GM12865 (cell line): Measurements from ENCODE around the gene DOCK7.
A peak's percentile ranks its signal among the peaks of the same experiment; 100 is the strongest.
"Not testable (repeated sequence)": the region's sequence is repeated elsewhere in the genome, so short reads cannot be mapped to it uniquely, and the experiment has no call there.

Experiments used
- DNase-seq: peaks from one replicate; pipeline ENCODE4 v3.0.0; 2010; ENCODE audit warnings: low read depth
- H3K4me3 ChIP-seq: 2 replicates; pipeline ENCODE4 v1.5.1; 2011; ENCODE audit warnings: mild to moderate bottlenecking, low read depth, low read length, control low read depth
- TF ChIP-seq, protein P1 (sequence below): IDR thresholded peaks from 2 replicates; pipeline ENCODE4 v1.5.1; 2011; ENCODE audit warnings: low read length, control low read depth, low read depth, inconsistent platforms; ENCODE audit not compliant: insufficient read depth; ENCODE audit errors: missing control alignments

DOCK7 gene

GRCh38 chr1:62528015-62528414 is 160.2 kb downstream of the DOCK7 start:
- TF ChIP-seq, protein P1, sequence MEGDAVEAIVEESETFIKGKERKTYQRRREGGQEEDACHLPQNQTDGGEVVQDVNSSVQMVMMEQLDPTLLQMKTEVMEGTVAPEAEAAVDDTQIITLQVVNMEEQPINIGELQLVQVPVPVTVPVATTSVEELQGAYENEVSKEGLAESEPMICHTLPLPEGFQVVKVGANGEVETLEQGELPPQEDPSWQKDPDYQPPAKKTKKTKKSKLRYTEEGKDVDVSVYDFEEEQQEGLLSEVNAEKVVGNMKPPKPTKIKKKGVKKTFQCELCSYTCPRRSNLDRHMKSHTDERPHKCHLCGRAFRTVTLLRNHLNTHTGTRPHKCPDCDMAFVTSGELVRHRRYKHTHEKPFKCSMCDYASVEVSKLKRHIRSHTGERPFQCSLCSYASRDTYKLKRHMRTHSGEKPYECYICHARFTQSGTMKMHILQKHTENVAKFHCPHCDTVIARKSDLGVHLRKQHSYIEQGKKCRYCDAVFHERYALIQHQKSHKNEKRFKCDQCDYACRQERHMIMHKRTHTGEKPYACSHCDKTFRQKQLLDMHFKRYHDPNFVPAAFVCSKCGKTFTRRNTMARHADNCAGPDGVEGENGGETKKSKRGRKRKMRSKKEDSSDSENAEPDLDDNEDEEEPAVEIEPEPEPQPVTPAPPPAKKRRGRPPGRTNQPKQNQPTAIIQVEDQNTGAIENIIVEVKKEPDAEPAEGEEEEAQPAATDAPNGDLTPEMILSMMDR = no peak
- H3K4me3 ChIP-seq = no peak overlapping the region
- DNase-seq = peak; percentile 83

DNA sequence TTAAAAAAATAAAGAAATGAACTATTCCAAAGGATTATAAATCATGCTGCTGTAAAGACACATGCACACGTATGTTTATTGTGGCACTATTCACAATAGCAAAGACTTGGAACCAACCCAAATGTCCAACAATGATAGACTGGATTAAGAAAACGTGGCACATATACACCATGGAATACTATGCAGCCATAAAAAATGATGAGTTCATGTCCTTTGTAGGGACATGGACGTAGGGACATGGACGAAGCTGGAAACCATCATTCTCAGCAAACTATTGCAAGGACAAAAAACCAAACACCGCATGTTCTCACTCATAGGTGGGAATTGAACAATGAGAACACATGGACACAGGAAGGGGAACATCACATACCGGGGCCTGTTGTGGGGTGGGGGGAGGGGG is 160.8 kb downstream of the DOCK7 start:
- not testable (repeated sequence) for DNase-seq, H3K4me3 ChIP-seq

- TF ChIP-seq, protein P1 = no peak
- DNase-seq = no peak
- H3K4me3 ChIP-seq = no peak overlapping the region
Observed at GRCh38 chr1:62523860-62524259, 164.3 kb downstream of the DOCK7 start.

DNA sequence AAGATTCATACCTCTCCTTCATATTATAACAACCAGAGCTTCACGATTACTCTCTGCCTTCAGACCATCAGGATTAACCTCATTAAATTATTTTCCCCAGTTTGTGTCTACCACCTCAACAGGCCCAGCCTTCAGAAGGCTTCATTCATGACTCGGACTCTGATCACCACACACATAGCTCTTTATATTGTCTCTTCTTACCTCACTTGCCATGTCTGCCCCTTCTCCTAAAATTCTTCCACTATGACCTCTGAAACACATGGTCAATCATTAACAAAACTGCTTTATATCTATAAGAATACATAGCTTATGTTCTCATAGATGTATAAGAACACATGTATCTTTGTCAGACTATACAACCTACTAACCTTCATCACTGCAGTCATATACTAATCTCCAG is 171.6 kb downstream of the DOCK7 start:
- TF ChIP-seq, protein P1 = no peak
- no peak for DNase-seq

GRCh38 chr1:62514746-62515423 is 173.3 kb downstream of the DOCK7 start:
- DNase-seq = no peak

More for the DNA sequence above, 171.6 kb downstream of the DOCK7 start:
- H3K4me3 ChIP-seq = no peak overlapping the region

DNA sequence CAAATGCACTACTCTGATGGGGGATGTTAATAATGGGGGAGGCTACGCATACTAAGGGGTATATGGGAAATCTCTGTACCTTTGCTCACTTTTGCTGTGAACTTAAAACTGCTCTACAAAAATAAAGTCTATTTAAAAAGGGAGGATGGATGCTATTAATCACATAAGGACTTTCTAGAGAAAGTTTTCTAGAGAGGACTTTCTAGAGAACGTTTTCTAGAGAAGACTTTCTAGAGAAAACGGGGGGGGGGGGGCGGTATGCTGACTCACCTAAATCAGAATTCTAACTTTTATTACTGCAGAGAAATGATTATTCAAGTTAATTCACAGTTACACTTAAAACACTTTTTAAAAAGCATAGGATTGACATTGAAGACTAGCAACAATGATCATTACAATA is 175.2 kb downstream of the DOCK7 start:
- no peak overlapping the region for H3K4me3 ChIP-seq
- TF ChIP-seq, protein P1 = no peak
- DNase-seq = no peak

More at GRCh38 chr1:62514746-62515423, 173.3 kb downstream of the DOCK7 start:
- H3K4me3 ChIP-seq = no peak overlapping the region
- TF ChIP-seq, protein P1 = no peak

GRCh38 chr1:62509028-62509427 is 179.2 kb downstream of the DOCK7 start:
- TF ChIP-seq, protein P1 = no peak
- H3K4me3 ChIP-seq = no peak overlapping the region
- DNase-seq = no peak
